Dendritic cell treated with granulocyte-macrophage colony-stimulating factor and Interleukin-4, amounts not matched to agents 40 ng/mL and 50 ng/mL, for 4 days (primary cell): ENCODE data around the gene ADARB1.

Experiments used
- H3K27ac Mint-ChIP-seq: one replicate; pipeline ENCODE4 v1.8.0; 2022; ENCODE audit warnings: mild to moderate bottlenecking, mixed read lengths
- H3K27me3 Mint-ChIP-seq: one replicate; pipeline ENCODE4 v1.8.0; 2022; ENCODE audit warnings: mild to moderate bottlenecking, mixed read lengths
- H3K36me3 Mint-ChIP-seq: one replicate; pipeline ENCODE4 v1.8.0; 2022; ENCODE audit warnings: low read depth, mixed read lengths
- H3K4me1 Mint-ChIP-seq: one replicate; pipeline ENCODE4 v1.8.0; 2022; ENCODE audit warnings: low read depth, mixed read lengths
- H3K4me3 Mint-ChIP-seq: one replicate; pipeline ENCODE4 v1.8.0; 2022; ENCODE audit warnings: mild to moderate bottlenecking, moderate library complexity, mixed read lengths
- H3K9me3 Mint-ChIP-seq: one replicate; pipeline ENCODE4 v1.8.0; 2022; ENCODE audit warnings: mixed read lengths
- intact Hi-C: fragments of 100-400 bp; cut with micrococcal nuclease; formaldehyde crosslinking; loops from one replicate; pipeline ENCODE4 v1.15.0; 2022

ADARB1 gene

DNA sequence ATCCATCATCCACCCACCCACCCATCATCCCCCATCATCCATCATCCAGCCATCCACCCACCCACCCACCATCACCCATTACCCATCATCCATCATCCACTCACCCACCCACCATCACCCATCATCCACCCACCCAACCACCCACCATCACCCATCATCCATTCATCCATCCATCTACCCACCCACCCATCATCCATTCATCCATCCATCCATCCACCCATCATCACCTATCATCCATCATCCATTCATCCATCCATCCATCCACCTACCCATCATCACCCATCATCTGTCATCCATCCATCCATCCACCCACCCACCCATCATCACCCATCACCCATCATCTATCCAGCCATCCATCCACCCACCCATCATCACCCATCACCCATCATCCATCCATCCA is 81.5 kb downstream of the ADARB1 start:
- Mint-ChIP-seq H3K4me3 (no peak overlapping the region), H3K36me3 (no peaks in the 10 kb centered on the region), H3K27ac (no peak overlapping the region), H3K9me3 (peaks cover 22% of the 10 kb centered on the region), H3K27me3 (peaks cover 4% of the 10 kb centered on the region), H3K4me1 (peaks cover 21% of the 10 kb centered on the region)
- intact Hi-C loops, result loop anchor here (10.0 kb wide), 1 partner anchor 59 kb away; no protein-coding TSS in a partner anchor

DNA sequence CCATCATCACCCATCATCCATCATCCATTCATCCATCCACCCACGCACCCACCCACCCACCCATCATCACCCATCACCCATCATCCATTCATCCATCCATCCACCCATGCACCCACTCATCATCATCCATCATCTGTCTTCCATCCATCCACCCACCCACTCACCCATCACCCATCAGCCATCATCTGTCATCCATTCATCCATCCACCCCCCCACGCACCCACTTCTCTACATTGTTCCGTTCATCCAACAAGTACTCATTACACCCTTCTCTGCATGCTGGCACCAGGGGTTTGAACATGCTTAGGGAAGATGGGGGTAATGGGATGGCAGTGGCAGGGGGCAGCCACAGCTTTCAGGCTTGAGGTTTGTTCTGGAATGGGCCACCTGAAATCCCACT is 82.1 kb downstream of the ADARB1 start:
- no peaks in the 10 kb centered on the region for H3K36me3 Mint-ChIP-seq
- peaks cover 22% of the 10 kb centered on the region for H3K9me3 Mint-ChIP-seq
- intact Hi-C loops, result loop anchor here (10.0 kb wide), 1 partner anchor 58 kb away; no protein-coding TSS in a partner anchor
- peaks cover 4% of the 10 kb centered on the region for H3K27me3 Mint-ChIP-seq
- H3K4me3 Mint-ChIP-seq, result no peak overlapping the region
- H3K27ac Mint-ChIP-seq, result no peak overlapping the region
- H3K4me1 Mint-ChIP-seq, result peaks cover 18% of the 10 kb centered on the region

DNA sequence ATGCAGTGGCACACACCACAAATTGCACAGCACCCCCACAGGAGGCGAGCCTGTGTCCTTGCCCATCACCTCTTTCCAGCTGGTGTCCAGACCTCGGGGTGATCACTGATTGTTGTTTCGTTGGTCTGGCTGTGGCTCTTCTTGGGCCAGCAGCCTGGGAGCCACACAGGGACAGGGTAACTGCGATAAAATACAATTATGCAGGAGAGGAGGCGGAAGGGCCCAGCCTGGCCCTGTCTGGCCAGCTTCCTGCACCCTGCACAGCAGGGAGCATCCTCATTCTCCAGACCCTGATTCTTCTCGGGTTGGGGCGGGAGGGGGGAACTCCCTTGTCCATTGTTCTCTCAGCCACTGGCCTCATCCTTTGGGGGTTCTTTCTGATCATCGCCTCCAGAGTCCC is 83.6 kb downstream of the ADARB1 start:
- H3K4me3 Mint-ChIP-seq, result no peak overlapping the region
- H3K27ac Mint-ChIP-seq, result no peak overlapping the region
- intact Hi-C loops, result loop anchor here (10.0 kb wide), 1 partner anchor 57 kb away; no protein-coding TSS in a partner anchor
- peaks cover 5% of the 10 kb centered on the region for H3K4me1 Mint-ChIP-seq
- H3K9me3 Mint-ChIP-seq, result peaks cover 22% of the 10 kb centered on the region
- no peaks in the 10 kb centered on the region for H3K36me3 Mint-ChIP-seq
- H3K27me3 Mint-ChIP-seq, result no peaks in the 10 kb centered on the region

DNA sequence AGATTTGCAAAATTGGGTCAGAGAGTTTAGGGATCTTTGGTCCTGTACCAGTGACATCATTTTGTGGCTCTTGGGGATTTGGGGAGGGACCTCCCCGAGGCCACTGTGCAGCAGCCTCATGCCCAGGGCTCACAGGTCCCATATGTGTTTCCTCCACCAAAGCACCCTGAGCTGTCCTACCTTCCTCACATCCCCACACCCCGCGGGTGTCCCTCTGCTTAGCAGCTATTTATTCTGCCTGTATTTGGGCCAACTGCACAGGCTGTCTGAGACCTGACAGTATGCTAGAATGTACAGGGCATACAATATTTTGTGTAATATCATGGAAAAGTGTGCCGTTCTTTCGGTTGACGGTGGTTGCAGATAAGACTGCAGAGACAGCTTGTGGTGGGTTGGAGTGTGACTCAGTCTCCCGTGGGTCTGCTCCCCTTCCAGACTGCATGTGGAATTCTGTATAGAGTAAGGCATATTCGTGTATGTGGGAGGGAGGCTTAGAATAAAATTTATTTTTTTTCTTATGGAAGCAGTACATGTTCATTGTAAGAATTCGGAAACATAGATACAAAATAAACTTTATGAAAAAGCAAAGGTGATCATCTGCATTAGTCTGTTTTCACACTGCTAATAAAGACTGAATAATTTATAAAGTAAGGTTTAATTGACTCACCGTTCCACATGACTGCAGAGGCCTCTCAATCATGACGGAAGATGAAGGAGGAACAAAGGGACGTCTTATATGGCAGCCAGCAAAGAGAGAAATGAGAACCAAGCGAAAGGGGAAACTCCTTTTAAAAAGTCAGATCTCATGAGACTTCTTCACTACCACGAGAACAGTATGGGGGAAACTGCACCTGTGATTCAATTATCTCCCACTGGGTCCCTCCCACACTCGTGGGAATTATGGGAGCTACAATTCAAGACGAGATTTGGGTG is 84.4 kb downstream of the ADARB1 start:
- Mint-ChIP-seq H3K4me3 (no peak overlapping the region), H3K9me3 (peaks cover 22% of the 10 kb centered on the region), H3K4me1 (no peaks in the 10 kb centered on the region), H3K27me3 (no peaks in the 10 kb centered on the region), H3K27ac (no peak overlapping the region), H3K36me3 (no peaks in the 10 kb centered on the region)
- intact Hi-C loops, result loop anchor here (10.0 kb wide), 1 partner anchor 56 kb away; no protein-coding TSS in a partner anchor

DNA sequence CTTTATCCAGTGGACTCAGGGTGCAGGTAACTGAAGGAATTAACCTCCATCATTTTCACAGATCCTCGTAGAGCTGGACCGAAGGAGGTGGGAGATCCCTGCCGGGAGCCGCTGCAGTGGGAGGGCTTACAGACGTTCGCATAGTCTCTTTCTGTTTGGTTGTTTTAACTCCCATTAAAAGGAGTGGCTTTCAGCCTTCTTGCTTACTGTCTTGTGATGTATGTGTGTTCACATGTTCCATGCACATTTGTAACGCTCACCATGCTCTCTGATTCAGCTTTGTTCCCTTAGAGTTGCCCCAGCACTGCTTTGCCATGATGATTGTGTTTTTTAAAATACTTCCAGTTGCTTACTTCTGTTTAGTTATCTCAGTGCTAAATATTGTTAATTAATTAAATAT is 85.8 kb downstream of the ADARB1 start:
- Mint-ChIP-seq H3K4me1 (no peaks in the 10 kb centered on the region), H3K36me3 (no peaks in the 10 kb centered on the region), H3K4me3 (no peak overlapping the region), H3K9me3 (peaks cover 22% of the 10 kb centered on the region), H3K27me3 (no peaks in the 10 kb centered on the region), H3K27ac (no peak overlapping the region)
- intact Hi-C loops, result no loop called here

DNA sequence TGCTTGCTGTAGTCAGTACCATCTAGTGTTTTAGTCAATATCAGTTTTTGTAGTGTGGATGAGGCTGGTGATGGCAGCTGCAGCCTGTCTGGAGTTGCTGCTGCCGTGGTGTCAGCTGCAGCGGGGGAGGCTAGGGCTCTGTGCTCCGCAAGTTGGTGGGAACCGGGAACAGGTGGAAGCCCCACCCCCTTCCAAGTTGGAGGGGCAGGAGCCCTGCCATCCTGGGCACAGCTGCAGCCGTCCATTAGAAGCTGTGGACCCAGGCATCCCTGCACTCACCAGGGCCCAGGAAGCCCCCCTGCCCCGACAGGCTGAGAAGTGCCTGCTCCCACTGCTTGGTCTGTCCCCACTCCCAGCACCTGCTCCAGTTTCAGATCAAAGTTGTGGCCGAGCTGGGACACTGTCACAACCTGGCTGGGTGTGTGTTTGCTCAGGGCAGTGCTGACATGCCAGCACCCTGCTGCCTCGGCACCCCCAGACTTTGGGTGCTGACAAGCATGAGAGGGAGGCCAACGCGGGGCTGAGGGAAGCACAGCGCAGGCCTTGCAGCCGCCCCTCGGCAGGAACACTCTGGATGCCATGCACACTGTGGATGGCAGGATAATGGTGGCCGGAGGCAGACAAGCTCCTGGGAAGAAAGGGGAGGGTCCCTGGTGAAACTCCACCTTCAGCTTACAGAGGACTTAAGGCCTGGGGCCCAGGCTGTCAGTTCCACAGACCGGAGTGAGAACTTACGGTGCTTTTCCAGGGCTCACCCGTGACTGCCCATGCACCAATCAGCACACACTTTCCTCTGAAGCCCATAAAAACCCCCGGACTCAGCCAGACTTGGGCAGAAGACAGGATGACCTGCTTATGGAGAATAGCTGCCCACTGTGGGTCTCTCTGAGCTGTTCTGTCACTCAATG is 86.9 kb downstream of the ADARB1 start:
- H3K27ac Mint-ChIP-seq, result no peak overlapping the region
- intact Hi-C loops, result no loop called here
- no peaks in the 10 kb centered on the region for H3K4me1 Mint-ChIP-seq
- no peak overlapping the region for H3K4me3 Mint-ChIP-seq
- H3K36me3 Mint-ChIP-seq, result no peaks in the 10 kb centered on the region
- H3K9me3 Mint-ChIP-seq, result peaks cover 15% of the 10 kb centered on the region
- no peaks in the 10 kb centered on the region for H3K27me3 Mint-ChIP-seq

DNA sequence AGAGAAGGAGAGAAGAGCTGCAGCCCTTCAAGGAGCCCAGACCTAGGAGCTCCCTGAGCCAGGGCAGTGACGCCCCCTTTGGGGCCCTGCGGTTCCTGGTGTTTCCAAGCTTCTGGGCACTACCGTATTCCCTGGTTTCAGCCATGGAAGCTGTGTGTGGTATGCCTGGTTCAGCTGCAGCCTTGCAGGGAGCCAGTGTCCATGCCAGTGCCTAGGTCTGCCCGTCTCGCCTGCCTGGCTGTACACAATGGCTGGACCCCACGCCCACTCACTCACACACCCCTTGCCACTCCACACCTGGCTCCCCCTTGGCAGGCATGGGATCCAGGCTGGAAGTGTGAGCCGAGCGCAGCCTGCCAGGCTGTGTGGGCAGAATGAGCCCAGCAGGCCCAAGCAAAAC is 87.7 kb downstream of the ADARB1 start:
- Mint-ChIP-seq H3K27me3 (no peaks in the 10 kb centered on the region), H3K27ac (no peak overlapping the region), H3K4me1 (no peaks in the 10 kb centered on the region), H3K36me3 (no peaks in the 10 kb centered on the region), H3K4me3 (no peak overlapping the region), H3K9me3 (peaks cover 10% of the 10 kb centered on the region)
- intact Hi-C loops, result no loop called here

DNA sequence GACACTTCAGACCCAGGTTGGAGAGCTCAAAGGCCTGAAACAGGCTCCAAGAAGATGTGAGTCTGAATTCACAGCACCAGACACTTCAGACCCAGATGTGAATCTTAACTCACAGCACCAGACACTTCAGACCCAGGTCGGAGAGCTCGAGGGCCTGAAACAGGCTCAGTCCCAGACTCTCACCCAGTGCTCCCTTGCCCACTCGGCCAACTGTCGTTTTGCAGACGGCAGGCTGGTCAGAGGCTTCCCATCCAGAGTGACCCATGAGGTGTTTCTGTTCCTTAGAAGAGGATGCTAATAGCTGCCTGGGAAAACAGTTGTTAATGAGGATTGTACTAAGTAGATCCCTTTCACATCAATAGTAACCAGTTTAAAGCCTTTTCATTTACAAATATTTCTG is 88.4 kb downstream of the ADARB1 start:
- H3K27me3 Mint-ChIP-seq, result no peaks in the 10 kb centered on the region
- no peak overlapping the region for H3K4me3 Mint-ChIP-seq
- H3K9me3 Mint-ChIP-seq, result peaks cover 10% of the 10 kb centered on the region
- intact Hi-C loops, result no loop called here
- no peaks in the 10 kb centered on the region for H3K36me3 Mint-ChIP-seq
- H3K27ac Mint-ChIP-seq, result no peak overlapping the region
- H3K4me1 Mint-ChIP-seq, result no peaks in the 10 kb centered on the region

DNA sequence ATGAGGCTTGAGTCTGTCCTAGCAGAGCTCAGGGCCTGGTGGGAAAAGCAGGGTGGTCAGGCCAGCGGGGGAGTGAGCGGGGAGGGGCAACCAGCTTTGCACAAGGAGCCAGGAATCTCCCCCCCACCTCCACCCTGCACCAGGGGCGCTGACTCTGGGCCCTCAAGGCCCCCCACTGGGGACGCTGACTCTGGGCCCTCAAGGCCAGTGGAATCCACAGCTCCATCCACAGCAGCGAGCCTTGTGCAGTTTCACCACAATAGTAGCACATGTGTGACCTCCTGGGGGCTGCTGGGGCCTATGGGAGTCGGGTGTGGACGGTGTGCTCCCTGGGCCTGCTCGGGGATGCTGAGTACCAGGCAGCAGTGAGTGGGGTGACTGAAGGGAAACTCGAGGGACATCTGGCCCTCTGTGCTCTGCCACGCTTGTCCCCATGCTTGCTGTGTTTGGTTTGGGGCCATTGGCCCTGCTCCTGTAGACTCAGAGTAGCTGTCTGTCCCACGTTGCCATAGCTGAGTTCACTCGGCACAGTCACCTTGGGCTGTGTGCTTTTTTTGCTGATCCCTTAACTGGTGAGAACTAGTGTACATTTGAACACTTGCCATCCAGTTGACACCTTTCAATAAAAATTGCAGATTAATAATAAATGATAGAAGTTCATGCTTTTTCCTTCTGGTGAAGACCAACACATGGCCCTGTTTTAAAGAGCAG is 89.2 kb downstream of the ADARB1 start:
- intact Hi-C loops, result no loop called here
- H3K27me3 Mint-ChIP-seq, result no peaks in the 10 kb centered on the region

DNA sequence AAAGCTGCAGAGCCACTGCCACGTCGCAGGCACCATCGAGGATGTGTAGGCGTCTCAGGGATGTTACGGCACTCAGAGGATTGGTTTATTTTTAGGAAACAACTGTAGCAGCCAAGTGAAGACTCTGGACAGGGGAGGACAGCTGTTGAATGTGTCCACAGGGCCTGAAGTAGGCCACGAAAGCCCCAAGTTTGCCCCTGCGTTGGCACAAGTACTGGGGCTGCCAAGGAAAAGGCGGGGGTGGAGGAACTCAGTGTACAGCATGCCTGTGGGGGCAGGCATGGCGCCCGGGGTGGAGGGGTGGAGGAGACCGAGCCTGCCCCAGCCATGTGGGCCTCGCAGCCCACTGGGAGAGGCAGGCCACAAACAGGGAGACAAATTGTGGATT is 89.7 kb downstream of the ADARB1 start:
- intact Hi-C loops, result no loop called here
- no peak overlapping the region for H3K4me3 Mint-ChIP-seq
- H3K27me3 Mint-ChIP-seq, result no peaks in the 10 kb centered on the region
- H3K4me1 Mint-ChIP-seq, result peaks cover 11% of the 10 kb centered on the region
- no peaks in the 10 kb centered on the region for H3K36me3 Mint-ChIP-seq
- no peak overlapping the region for H3K27ac Mint-ChIP-seq
- peaks cover 1% of the 10 kb centered on the region for H3K9me3 Mint-ChIP-seq

More for the DNA sequence above, 89.2 kb downstream of the ADARB1 start:
- Mint-ChIP-seq H3K4me3 (no peak overlapping the region), H3K36me3 (no peaks in the 10 kb centered on the region), H3K4me1 (peaks cover 6% of the 10 kb centered on the region), H3K27ac (no peak overlapping the region), H3K9me3 (peaks cover 7% of the 10 kb centered on the region)

DNA sequence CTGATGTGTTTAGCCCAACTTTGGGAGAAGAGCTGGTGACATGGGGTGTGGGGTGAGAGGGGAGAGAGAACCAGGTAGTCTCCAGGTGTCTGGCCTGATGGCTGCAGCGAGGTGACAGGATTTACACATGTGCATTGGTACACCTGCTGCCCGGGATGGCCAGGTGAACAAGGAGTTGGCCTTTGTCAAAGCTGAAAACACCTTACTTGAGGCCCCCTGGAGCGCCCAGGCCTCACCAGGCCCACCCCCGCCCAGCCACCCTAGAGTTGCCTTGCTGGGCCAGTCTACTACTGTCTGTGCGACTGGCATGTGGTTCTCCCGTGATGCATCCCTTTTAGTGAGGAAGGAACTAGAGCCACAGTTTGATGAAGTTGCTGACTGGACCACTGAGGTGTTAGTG is 90.5 kb downstream of the ADARB1 start:
- Mint-ChIP-seq H3K4me3 (no peak overlapping the region), H3K9me3 (no peaks in the 10 kb centered on the region), H3K27ac (no peak overlapping the region), H3K27me3 (no peaks in the 10 kb centered on the region), H3K36me3 (no peaks in the 10 kb centered on the region), H3K4me1 (peaks cover 19% of the 10 kb centered on the region)
- intact Hi-C loops, result no loop called here

DNA sequence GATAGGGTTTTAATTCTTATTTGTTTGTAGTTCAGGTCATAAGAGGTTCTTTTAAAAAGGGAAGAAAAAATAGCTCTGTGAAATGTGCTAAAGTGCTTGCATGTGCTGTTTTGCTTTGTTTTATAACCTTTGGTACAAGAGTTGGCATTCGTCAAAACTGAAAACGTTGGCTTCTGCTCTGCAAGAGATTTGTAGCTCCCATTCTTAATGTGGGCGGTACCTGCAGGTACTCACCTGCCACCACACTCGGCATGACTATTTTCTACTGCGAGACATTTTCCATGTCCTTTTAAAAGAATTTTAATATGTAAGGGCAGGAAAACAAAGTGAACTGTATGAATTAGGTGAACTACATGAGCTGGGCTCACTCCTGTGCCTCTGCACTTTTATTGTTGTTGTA is 92.6 kb downstream of the ADARB1 start:
- Mint-ChIP-seq H3K36me3 (no peaks in the 10 kb centered on the region), H3K9me3 (no peaks in the 10 kb centered on the region), H3K4me1 (peaks cover 20% of the 10 kb centered on the region), H3K27ac (no peak overlapping the region), H3K4me3 (no peak overlapping the region), H3K27me3 (no peaks in the 10 kb centered on the region)
- intact Hi-C loops, result no loop called here

DNA sequence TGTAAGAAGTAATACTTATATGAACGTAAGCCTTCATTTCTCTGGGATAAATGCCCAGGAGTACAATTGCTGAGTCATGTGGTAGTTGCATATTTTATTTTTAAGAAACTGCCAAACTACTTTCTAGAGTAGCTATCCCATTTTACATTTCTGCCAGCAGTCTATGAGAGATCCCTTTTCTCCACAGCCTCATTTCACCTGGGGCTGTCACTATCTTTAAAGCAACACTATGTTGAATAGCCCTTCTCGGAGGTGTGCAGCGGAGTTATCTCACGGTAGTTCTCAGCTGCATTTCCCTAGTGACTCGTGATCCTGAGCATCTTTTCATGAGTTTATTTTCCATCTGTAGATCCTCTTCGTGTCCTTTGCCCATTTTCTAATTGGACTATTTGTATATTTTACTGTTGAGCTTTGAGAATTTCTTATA is 93.4 kb downstream of the ADARB1 start:
- H3K27ac Mint-ChIP-seq, result no peak overlapping the region
- intact Hi-C loops, result no loop called here

More for the DNA sequence above, 93.4 kb downstream of the ADARB1 start:
- H3K36me3 Mint-ChIP-seq, result no peaks in the 10 kb centered on the region
- no peaks in the 10 kb centered on the region for H3K9me3 Mint-ChIP-seq
- H3K27me3 Mint-ChIP-seq, result no peaks in the 10 kb centered on the region
- no peak overlapping the region for H3K4me3 Mint-ChIP-seq
- H3K4me1 Mint-ChIP-seq, result peaks cover 20% of the 10 kb centered on the region
